ENCODE results near the gene KCNIP4. TPM values are rescaled to one million over a fixed set of nuclear protein-coding genes. Genes with fewer than 3 reads are reported as not detected.

KCNIP4 gene
- total and polyA plus RNA-seq, 2 donors from 2014 or later, result 9.8 to 43.9 TPM

- no peak overlapping the region for H3K27ac ChIP-seq (ENCODE audit: low read depth in 2 of 2, low read length in 2 of 2)
- FAIRE-seq (no peak), DNase-seq (no peak)
- no peaks in the 10 kb centered on the region for H3K9me3 ChIP-seq (ENCODE audit: control insufficient read depth in 2 of 3, insufficient read depth in 1 of 3, low read length in 3 of 3)
- intact Hi-C loops (cut with DNase I), result no loop called here
- H3K36me3 ChIP-seq (ENCODE audit: control insufficient read depth in 2 of 3, insufficient read depth in 3 of 3, low read length in 3 of 3), result no peaks in the 10 kb centered on the region
- H3K9ac ChIP-seq (ENCODE audit: low read length in 3 of 3), result no peak overlapping the region
- no peak overlapping the region for H3K4me3 ChIP-seq (ENCODE audit: low read length in 3 of 3)
- H3K4me1 ChIP-seq (ENCODE audit: control insufficient read depth in 2 of 3, insufficient read depth in 2 of 3, low read depth in 1 of 3, low read length in 3 of 3), result no peaks in the 10 kb centered on the region
- TF ChIP-seq, protein P1, sequence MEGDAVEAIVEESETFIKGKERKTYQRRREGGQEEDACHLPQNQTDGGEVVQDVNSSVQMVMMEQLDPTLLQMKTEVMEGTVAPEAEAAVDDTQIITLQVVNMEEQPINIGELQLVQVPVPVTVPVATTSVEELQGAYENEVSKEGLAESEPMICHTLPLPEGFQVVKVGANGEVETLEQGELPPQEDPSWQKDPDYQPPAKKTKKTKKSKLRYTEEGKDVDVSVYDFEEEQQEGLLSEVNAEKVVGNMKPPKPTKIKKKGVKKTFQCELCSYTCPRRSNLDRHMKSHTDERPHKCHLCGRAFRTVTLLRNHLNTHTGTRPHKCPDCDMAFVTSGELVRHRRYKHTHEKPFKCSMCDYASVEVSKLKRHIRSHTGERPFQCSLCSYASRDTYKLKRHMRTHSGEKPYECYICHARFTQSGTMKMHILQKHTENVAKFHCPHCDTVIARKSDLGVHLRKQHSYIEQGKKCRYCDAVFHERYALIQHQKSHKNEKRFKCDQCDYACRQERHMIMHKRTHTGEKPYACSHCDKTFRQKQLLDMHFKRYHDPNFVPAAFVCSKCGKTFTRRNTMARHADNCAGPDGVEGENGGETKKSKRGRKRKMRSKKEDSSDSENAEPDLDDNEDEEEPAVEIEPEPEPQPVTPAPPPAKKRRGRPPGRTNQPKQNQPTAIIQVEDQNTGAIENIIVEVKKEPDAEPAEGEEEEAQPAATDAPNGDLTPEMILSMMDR (IDR thresholded peaks at IDR 0.05; ENCODE audit: borderline replicate concordance, extremely low read depth, insufficient read depth), result no peak
- no peaks in the 10 kb centered on the region for H3K27me3 ChIP-seq (ENCODE audit: control insufficient read depth, insufficient read depth, low read length)
Measured at GRCh38 chr4:21522296-21522695, 426.3 kb downstream of the KCNIP4 start.

GRCh38 chr4:21517126-21517859 lies 431.3 kb downstream of the KCNIP4 start:
- TF ChIP-seq, protein P1 (IDR thresholded peaks at IDR 0.05; ENCODE audit: borderline replicate concordance, extremely low read depth, insufficient read depth), result no peak
- intact Hi-C loops (cut with DNase I), result no loop called here
- peak in 2 of 5 donors; percentile 27 to 37 for DNase-seq

GRCh38 chr4:21514022-21514694 lies 434.4 kb downstream of the KCNIP4 start:
- Histone ChIP-seq H3K4me3 (ENCODE audit: low read length in 3 of 3) (no peak overlapping the region), H3K27ac (ENCODE audit: low read depth in 2 of 2, low read length in 2 of 2) (no peak overlapping the region), H3K36me3 (ENCODE audit: control insufficient read depth in 2 of 3, insufficient read depth in 3 of 3, low read length in 3 of 3) (no peaks in the 10 kb centered on the region), H3K27me3 (ENCODE audit: control insufficient read depth, insufficient read depth, low read length) (no peaks in the 10 kb centered on the region), H3K9ac (ENCODE audit: low read length in 3 of 3) (no peak overlapping the region), H3K4me1 (ENCODE audit: control insufficient read depth in 2 of 3, insufficient read depth in 2 of 3, low read depth in 1 of 3, low read length in 3 of 3) (no peaks in the 10 kb centered on the region), H3K9me3 (ENCODE audit: control insufficient read depth in 2 of 3, insufficient read depth in 1 of 3, low read length in 3 of 3) (no peaks in the 10 kb centered on the region)
- intact Hi-C loops (cut with DNase I), result loop anchor here (5.0 kb wide), 1 partner anchor 253 kb away; no protein-coding TSS in a partner anchor
- TF ChIP-seq, protein P1 (IDR thresholded peaks at IDR 0.05; ENCODE audit: borderline replicate concordance, extremely low read depth, insufficient read depth), result no peak
- FAIRE-seq (no peak), DNase-seq (no peak)

More at GRCh38 chr4:21517126-21517859, 431.3 kb downstream of the KCNIP4 start:
- Histone ChIP-seq H3K4me1 (ENCODE audit: control insufficient read depth in 2 of 3, insufficient read depth in 2 of 3, low read depth in 1 of 3, low read length in 3 of 3) (no peaks in the 10 kb centered on the region), H3K9me3 (ENCODE audit: control insufficient read depth in 2 of 3, insufficient read depth in 1 of 3, low read length in 3 of 3) (no peaks in the 10 kb centered on the region), H3K36me3 (ENCODE audit: control insufficient read depth in 2 of 3, insufficient read depth in 3 of 3, low read length in 3 of 3) (no peaks in the 10 kb centered on the region), H3K27me3 (ENCODE audit: control insufficient read depth, insufficient read depth, low read length) (no peaks in the 10 kb centered on the region), H3K4me3 (ENCODE audit: low read length in 3 of 3) (no peak overlapping the region), H3K27ac (ENCODE audit: low read depth in 2 of 2, low read length in 2 of 2) (no peak overlapping the region), H3K9ac (ENCODE audit: low read length in 3 of 3) (no peak overlapping the region)
- no peak for FAIRE-seq

Measured in kidney (tissue), 14 donors.